Spleen (tissue), 7 donors: ENCODE data around the gene ABCA2.

Experiments used
- POLR2A ChIP-seq, 3 donors: fragments of 450-650 bp; IDR thresholded peaks; one replicate each; pipeline ENCODE4 v1.5.1; 2017; ENCODE audit warnings: antibody characterized with exemption in 3 of 3, mild to moderate bottlenecking in 1 of 3
- POLR2AphosphoS5 ChIP-seq, 3 donors: sonication (generic); formaldehyde crosslinking; IDR thresholded peaks; one replicate each; pipeline ENCODE4 v1.5.1; 2017; ENCODE audit warnings: antibody characterized with exemption in 3 of 3
- TF ChIP-seq, protein P1 (sequence below), 11 experiments: fragments of 200-600 bp in 7 of 11; fragments of 450-650 bp in 4 of 11; sonication (generic) in 4 of 11; IDR thresholded peaks in 8 of 11; conservative IDR thresholded peaks in 3 of 11; 1 replicate in 7 of 11; 2 replicates in 4 of 11; pipeline versions ENCODE4 v1.4.0 to v1.8.0; 2016 to 2021; ENCODE audit warnings: antibody characterized with exemption in 11 of 11, inconsistent platforms in 4 of 11, mild to moderate bottlenecking in 1 of 11
- donor health status: DM: no; HTN: no; CAD: no; lungs with moderate emphysema.
- donor health status: DM: no; HTN: no; CAD: no.
- donor health status: DM: no; HTN: no; CAD: no.

DNA sequence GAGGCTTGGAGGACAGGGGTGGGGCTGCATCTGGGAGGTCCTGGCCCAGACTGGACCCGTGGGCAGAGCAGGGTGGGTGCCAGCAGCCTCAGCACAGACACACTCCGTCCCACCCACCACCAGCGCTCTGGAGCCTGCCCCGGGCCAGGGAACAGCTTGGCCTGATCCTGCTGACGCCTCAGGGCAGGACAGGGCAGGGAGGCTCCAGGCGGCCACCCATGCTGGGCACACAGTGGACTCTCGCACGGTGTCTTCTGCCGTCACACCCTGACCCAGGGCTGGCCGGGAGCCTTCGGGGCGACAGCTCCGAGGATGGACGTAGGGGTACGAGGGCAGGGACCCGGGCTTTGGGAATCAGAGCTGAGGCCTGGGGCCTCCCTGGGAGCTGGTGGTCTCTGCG, 58.9 kb downstream of the ABCA2 start:
- TF ChIP-seq, protein P1, sequence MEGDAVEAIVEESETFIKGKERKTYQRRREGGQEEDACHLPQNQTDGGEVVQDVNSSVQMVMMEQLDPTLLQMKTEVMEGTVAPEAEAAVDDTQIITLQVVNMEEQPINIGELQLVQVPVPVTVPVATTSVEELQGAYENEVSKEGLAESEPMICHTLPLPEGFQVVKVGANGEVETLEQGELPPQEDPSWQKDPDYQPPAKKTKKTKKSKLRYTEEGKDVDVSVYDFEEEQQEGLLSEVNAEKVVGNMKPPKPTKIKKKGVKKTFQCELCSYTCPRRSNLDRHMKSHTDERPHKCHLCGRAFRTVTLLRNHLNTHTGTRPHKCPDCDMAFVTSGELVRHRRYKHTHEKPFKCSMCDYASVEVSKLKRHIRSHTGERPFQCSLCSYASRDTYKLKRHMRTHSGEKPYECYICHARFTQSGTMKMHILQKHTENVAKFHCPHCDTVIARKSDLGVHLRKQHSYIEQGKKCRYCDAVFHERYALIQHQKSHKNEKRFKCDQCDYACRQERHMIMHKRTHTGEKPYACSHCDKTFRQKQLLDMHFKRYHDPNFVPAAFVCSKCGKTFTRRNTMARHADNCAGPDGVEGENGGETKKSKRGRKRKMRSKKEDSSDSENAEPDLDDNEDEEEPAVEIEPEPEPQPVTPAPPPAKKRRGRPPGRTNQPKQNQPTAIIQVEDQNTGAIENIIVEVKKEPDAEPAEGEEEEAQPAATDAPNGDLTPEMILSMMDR (IDR thresholded peaks at IDR 0.05 in 8 of 11, conservative IDR thresholded peaks at IDR 0.05 in 3 of 11) = no peak
- TF ChIP-seq POLR2AphosphoS5 (IDR thresholded peaks at IDR 0.05) (peak in 2 of 3 donors; percentile 33 to 37), POLR2A (IDR thresholded peaks at IDR 0.05) (no peak)
